AG09309 (cell line): Measurements from ENCODE around the gene CTU2.

Experiments
- DNase-seq: peaks from one replicate; pipeline ENCODE4 v3.0.0-alpha.2; 2010; ENCODE audit warnings: low read depth
- H3K4me3 ChIP-seq: 2 replicates; pipeline ENCODE4 v1.5.1; 2011; ENCODE audit warnings: mild to moderate bottlenecking, low read depth, low read length, moderate library complexity; ENCODE audit not compliant: control insufficient read depth
- CTCF ChIP-seq: IDR thresholded peaks from 2 replicates; pipeline ENCODE4 v1.5.1; 2011; ENCODE audit warnings: mild to moderate bottlenecking, low read depth, low read length, inconsistent platforms; ENCODE audit not compliant: insufficient read depth, control insufficient read depth; ENCODE audit errors: missing control alignments

CTU2 gene

GRCh38 chr16:88723911-88724310 is 17.6 kb downstream of the CTU2 start:
- no peak for DNase-seq
- no peak overlapping the region for H3K4me3 ChIP-seq
- TF ChIP-seq CTCF = no peak

- DNase-seq = no peak
- no peak for TF ChIP-seq CTCF
These were observed 18.7 kb downstream of the CTU2 start for GRCh38 chr16:88724855-88725555.

GRCh38 chr16:88725609-88726407 is 19.5 kb downstream of the CTU2 start:
- DNase-seq = no peak
- H3K4me3 ChIP-seq = no peak overlapping the region
- no peak for TF ChIP-seq CTCF

More at GRCh38 chr16:88724855-88725555, 18.7 kb downstream of the CTU2 start:
- no peak overlapping the region for H3K4me3 ChIP-seq

GRCh38 chr16:88726408-88726749 is 20.1 kb downstream of the CTU2 start:
- no peak overlapping the region for H3K4me3 ChIP-seq
- TF ChIP-seq CTCF = no peak
- DNase-seq = no peak

- DNase-seq = no peak
- H3K4me3 ChIP-seq = no peak overlapping the region
- no peak for TF ChIP-seq CTCF
These were observed 20.7 kb downstream of the CTU2 start for GRCh38 chr16:88726981-88727380.

- no peak overlapping the region for H3K4me3 ChIP-seq
- DNase-seq = no peak
- TF ChIP-seq CTCF = no peak
These were observed 21.6 kb downstream of the CTU2 start for GRCh38 chr16:88727871-88728270.
